Effector CD8-positive, alpha-beta T cell (primary cell): ENCODE measurements around the gene KRT86.
"Not testable (repeated sequence)": the region's sequence is repeated elsewhere in the genome, so short reads cannot be mapped to it uniquely, and the experiment has no call there.

Source experiments
- DNase-seq: peaks from one replicate; lab custom pipeline; 2025; lab: John Stamatoyannopoulos, UW

KRT86 gene

DNA sequence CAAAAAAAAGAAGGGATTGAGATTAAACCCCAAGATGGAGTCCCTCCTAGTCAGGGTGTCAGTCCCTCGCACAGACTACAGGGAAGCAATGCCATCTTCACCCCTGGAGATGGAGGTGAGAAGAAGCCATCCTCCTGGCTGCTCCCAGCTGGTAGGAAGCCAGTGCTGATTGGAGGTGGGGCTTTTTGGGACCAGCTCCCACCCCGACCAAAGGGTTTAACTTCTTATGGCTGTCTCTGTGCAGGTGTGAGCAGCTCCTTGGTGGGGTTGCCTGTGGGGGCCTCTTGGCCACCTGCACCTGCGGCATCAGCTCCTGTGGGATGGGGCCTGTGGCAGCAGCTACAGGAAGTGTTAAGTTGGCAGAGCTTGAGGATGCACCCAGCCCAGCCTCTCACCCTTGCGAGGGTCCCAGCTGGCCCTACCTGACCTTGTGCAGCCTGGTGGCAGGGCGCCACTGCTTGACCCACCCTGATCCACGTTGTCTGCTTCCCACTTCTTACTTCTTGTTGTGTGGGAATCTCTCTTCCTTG is 3.8 kb upstream of the KRT86 start:
- no peak for DNase-seq

DNA sequence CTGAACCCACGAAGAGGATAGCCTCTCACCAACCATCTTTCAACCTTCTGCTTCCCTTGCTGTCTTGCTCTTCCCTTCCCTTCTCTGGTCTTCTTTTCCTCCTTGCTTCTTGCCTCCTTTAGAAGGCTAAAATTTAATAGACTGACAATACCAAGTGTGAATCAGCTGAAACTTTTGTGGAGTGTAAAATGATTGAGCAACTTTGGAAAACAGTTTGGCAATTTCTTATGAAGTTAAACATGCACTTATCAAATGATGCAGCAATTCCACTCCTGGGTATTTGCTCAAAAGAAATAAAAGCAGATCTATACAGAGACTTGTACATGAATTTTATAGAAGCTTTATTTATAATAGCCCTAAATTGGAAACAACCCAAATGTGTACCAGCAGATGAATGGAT is 3.3 kb upstream of the KRT86 start:
- no peak for DNase-seq

DNA sequence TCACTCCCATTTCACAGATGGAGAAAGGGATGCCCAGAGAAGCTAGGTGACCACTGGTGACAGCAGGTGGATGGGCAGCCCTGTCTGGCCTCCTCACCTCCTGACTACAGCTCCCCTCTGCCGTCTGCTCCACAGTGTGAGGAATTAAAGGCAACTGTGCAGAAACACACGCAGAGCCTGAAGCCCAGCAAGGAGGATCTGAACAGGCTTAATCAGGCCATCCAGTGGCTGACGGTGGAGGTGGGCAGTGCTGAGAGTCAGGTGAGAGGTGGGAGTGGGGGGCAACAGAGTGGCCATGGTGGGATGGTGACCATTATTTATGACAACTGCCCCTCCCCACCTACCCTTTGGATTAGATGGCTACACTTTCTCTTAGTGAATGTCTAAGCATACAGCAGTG is 1.2 kb downstream of the KRT86 start:
- no peak for DNase-seq

DNA sequence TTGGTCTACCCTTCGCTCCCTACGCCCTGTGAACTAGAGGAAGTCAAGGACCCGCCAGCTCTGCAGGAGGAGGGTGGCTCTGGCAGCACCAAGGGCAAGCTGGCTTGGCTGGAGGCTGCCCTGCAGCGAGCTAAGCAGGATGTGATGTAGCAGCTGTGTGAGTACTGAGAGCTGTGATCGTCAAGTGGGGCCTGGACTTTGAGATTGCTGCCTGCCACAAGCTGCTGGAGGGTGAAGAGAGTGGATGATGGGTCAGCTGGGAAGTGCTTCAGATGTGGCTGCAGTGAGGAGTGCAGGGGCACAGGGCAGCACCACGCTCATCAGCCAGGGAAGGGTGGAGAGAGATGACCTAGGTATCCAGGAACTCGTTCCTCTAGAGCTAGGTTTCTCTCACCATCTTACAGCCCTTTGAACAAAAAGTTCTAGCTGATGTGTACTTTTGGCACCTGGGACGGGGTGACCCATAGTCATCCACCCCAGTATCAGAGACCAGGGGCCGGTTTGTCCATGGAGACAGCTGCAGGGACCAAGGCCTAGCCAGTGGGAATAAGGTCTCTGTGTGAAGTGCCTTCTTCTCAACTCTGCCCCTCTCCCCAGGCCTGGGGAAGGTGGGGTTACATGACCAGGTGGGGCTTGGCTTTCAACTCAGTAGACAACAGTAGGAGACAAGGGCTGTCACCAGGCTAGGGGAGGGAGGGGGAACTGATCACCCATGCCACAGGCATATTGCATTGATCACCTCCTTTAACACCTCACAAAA is 3.2 kb downstream of the KRT86 start:
- no peak for DNase-seq

DNA sequence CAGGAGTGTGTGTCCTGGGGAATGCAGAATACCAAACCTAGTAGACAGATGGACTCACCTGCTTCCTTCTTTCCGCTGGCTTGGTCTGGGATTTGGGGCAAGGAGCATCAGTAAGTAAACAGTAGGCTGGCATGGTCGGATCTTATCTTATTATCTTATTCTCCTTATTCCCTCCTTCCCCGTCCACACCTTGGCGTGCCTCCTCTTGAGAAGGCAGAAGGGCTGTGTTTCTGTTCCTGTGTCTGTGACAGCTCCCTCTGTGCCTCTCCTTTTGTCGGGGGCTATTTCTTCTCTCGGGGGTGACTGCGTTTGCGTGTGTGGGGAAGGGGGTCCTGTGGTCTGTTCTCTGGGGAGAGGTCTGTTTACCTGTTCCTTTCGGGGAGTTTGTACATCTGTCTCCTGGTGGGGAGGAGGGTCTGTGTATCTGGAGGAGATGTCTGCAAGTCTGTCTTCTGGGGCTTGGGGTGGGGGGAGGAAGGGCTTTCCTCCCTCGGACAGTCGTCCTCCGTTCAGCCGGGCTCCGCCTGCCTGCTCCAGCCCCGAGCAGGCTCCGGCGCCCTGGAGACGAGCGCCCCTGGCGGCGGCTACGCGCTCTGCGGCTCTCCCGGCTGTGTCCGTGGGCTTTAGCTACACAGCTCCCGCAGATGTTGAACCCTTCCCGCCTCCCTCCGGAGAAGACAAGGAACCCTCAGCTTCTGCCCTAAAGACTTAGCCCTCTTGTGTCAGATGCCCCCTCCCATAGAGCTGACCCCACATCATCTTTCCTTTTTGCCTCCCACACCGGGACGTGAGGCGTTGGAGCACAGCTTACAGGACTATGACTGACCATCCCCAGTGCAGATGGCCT is 4.4 kb downstream of the KRT86 start:
- peak; percentile 38 for DNase-seq

DNA sequence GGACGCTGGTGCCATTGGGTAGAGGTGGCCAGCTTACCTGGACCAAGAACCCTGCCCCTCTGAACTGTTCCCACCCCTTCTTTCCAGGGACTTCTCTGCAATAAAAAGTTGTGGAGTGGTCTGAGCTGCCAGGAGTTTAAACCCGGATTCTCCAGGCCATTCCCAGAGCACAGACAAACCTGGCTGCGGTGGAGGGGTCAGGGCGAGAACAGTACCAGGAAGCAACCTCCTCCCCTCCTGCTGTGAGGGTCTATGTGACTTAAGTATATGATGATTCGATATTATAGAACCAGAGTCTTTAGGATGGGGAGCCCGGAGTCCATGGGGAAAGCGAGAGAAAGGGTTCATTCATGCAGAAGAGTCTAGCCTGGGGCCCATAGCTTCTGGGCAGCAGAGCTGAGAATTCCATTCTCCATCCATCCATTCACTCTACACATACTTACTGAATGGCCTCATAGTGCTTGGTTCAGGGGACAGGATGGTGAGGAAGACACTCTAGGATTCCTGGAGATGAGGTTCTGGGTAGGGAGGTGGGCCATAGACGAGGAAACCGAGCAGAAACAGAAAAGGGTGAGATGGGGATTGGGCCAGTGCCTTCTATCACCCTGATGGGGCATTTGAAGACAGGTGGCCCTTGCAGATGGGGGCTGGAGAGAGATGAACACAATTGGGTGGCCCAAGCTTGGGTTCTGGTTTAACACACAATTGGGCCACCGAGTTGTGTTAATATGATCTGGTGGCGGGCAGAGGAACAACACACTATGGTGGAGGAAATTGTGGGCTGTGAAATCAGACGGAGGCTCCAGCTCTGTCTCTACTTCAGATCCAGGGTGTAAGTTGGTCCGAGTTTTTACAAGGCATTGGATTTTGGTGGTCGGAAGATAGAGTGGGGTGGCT is 5.2 kb downstream of the KRT86 start:
- no peak for DNase-seq

DNA sequence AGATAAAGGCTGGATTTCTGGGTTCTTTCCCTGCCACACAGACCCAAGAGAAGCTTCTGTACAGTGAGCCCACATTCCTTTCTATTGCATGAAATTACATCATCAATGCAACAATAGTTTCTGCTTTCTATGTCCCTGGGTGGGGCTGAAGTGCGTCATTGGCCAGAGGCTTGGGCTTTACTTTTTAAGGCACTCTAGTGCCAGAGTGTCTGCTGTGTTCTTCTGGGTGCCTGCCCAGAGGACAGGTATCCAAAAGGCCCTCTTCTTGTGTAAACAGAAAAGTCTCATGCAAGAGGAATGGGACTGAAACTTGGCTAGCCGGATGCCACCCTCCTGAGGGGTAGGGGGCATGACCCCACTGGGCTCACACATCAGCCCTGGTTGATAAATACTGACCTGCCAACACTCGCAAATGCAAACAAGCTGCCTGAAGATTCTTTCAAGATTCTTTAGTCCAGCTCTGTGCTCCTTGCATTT is 5.9 kb downstream of the KRT86 start:
- DNase-seq = no peak

DNA sequence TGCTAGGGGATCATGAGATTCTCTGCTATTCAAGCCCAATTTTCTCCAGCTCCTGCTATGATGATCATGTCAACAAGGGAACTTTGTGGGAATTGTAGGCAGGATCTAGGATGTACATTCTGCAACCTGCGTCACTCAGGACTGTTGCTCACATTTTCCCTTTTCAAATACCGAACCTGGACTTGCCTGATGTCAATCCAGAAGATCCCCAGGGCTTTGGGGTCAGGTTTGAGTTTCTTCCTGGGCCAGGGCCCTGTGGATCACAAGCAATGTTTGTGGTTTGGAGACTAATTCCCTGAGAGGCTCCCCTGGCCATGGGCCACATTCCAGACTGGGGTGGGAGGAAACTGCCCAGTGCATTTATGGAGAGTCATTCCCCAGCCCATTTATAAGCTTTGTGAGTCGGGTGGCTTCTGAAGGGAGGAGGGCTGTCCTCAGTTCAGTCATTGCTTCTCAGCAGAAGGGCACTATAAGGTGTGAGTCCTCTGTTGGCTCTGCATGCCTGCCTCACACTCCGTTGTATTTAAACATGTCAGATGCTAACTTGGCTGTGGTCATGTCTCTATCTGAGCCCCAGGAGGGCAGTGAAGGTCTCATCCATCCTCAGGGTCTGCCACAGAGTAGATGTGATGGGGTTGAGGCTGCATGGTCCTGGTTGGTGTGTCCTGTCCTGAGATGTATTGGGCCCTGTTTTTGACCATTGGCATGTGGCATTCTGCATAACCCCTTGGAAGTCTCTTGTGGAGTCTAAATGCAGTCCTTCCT is 6.5 kb downstream of the KRT86 start:
- no peak for DNase-seq

DNA sequence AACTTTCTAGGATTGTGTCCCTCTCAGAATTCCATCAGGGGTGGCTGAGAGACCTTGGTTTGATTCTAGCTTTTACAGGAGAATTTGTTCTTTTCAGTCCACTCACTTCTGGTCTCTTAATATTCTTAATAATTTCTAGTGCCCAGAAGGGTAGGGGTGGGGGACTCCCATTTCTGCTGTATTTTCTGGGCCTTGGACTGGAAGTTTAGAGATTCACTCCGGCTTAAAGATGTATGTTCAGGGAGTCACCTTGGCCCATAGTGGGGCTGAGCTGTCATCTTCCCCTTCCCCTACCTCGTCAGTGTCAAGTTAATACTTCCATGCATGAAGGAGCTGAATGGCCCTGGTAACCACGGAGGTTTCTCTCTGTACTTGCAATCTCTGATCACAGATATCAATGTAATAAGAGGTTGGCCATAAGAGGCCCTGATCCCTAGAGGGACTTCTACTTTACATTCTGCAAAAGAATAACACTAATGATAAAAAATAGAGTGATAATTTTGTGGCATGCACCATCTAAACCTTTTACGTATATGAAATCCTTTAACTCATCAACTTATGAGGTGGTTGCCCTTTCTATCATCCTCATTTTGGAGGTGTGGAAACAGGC is 10.2 kb downstream of the KRT86 start:
- DNase-seq = no peak

DNA sequence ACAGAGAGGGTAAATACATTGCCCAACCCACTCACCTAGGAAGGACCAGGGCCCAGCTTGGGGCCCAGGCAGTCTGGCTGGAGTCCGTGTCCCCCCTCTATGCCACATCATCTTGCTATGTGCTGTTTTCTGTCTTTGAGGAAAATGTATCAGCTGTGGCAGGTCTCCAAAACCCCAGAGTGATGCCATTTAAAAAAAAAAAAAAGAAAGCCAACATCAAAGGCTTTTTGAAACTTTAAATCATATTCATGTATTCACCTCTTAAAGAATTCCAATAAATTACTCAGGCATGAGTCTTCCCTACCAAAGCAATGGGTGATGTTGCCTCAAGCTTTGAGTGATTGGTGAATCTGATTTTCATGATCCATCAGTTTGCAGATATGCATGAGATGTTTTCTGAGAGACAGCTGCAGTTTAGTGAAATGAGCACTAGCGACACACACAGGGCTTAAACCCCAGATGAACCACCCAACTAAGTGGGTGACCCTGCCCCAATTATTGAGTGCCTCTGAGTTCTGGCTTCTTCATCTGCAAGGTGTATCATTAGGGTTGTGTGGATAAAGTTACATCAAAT is 10.8 kb downstream of the KRT86 start:
- DNase-seq = no peak

DNA sequence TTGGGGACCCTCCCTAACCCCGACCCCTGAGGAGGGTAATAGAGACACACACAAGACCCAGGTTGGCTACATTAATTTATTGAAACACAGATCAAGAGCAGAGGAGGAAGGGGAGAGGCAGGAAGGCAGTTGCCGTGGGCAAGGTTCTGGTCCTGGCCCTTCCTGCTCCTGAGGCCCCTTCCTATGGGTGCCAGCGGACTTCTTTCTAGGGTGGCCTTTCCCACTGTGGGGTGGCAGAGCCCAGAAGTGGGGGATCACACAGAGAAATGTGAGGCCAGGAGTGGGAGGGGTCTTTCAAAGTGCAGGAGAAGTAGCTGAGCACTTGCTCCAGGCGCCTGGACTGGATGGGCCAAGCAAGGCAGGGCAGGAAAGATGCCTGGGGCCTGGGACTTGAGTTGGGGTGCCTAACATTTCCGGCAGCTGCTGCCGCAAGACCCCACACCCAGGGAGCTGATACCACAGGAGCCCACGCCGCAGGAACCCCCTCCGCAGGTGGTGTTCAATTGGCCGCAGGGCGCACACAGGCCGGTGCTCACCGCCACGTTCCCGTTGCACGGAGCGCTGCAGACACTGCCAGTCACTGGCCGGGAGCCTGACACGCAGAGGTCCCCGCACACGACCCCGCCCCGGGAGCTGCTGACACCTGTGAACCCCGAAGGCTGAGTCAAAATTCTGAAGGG is 11.5 kb downstream of the KRT86 start:
- no peak for DNase-seq

DNA sequence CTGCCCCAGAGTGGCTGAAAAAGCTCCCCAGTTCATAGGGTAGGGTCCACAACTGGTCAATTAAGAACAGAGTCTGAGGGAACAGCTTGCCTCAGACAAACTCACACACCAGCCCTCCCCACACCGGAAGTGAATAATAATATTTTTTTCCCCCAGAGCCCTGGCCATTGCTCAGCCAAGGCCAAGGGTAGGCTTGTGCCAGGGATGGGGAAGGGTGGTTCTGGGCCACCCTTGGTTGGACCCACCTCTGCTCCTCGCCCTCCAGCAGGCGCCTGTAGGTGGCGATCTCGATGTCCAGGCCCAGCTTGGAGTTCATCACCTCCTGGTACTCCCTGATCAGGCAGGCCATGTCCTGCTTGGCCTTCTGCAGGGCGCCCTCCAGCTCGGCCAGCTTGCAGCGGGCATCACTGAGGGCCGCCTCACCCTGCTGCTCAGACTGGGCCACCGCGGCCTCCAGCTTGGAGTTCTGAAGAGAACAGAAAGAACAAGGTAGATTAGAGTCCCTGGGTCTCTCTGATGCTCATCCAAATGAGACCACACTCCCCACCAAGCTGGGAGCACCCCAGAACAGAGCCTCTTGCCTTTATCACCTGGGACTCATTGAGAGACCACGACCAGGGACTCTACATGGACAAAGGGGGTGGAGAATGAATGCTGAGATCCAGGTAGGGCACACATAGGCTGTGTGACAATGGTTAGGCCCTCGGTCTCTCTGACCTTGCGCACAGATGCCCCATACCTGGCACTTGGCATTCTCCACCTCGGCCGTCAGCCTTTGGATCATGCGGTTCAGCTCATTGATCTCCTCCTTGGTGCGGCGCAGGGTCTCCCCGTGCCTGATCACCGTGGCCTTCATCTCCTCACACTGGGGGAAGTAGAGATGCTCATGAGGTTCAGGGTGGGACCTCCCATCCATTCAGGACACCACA is 12.7 kb downstream of the KRT86 start:
- not testable (repeated sequence) for DNase-seq

DNA sequence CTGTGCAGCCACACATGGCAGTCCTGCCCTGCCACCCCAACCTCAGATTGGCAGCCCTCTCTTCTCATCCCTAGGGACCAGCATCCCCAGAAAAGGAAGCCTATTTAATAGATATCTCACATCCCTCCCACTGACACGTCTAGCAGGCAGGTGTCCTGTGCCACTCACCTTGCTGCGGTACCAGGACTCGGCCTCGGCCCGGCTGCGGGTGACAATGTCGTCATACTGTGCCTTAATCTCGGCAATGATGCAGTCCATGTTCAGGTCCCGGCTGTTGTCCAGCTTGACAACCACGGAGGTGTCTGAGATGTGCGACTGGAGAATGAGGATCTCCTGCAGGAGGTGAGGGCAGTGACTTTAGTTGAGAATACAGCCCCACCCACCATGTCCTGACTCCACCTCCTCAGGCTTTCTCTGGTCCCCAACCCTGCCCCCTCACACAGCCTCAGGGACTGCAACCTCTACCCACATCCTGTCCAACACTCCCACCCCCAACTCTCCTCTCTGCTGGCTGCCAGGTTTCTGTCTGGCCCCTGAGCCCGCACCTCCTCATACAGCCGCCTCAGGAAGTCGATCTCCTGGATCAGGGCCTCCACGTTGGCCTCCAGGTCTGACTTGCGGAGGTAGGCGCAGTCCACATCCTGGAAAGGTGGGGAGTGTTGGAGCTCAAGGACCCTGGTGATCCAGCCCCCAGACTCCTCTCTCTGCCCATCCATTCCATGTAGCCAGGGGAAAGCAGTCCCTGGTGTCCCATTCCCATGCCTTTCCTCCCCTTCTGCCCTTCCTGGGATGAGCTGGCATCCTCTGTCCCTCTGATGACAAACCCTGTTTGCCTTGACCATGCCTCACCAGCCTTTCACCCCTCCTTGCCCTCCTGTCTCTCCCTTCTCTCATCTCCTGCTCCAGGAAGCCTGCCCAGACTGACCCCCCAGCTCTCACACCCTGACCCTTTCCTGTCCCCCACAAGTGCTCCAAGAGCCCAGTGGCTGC is 13.7 kb downstream of the KRT86 start:
- not testable (repeated sequence) for DNase-seq

DNA sequence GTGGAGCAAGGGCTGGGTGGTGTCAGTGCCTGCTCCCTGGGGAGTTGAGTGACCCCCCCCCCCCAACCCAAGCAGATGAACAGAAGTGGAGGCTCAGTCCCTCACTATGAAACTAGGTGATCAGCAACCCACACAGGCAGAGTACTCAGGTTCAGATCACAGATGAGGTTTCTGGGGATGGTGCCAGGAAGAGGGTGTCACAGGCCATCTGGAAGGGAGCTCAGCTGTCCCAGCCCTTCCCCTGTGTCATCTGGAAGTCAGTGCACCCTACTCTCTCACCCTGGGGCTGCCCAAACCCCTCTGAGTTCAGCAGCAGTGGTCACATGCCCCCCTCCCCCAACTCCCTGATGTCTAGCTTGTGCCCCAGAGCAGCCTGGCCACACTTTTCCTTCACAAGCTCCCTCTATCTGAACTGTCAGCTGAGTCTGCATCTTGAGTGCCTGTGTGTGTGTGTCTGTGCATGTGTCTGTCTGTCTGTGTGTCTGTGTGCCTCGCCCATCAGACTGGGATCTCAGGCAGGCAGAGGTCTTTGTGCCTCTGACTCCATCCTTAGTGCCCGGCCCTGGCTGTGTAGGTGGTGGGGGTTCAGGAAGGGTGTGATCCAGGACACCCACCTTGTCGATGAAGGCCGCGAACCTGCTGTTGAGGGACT is 16.2 kb downstream of the KRT86 start:
- DNase-seq = not testable (repeated sequence)

DNA sequence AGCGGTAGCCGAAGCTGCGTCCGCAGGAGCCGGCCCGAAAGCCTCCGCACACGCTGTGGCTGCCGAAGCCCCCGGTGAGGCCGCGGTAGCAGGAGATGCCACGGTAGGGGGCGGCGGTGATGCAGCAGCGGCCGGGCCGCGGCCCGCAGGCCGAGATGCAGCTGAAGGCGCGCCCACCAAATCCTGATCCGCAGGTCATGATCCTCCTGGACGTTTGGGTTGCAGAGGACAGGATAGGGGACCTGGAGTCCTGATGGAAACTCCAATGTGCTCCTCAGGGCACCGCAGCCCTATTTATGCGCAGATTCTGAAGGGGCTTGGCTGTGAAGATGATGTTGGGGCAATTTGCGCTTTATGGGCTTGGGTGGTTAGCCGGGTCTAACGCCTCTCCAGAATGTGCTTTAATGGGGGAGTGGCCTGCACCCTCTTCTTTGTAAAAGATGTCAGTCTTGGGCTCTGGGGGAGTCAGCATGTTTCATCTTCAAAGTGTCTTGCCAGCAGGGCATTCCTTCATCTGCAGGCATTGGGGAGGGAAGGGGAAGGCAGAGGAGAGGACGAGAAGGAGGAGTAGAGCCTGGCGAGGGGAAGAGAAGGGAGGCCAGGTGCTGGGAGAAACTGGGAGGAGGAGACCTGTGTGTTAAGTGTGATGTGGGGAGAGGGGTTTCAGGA is 17.0 kb downstream of the KRT86 start, which contains the start of gene KRT81:
TSS of gene KRT81 (minus strand) at position 268 of the 669 bp plus-strand sequence. CDS start at position 199, 69 bp downstream.
- DNase-seq = no peak

DNA sequence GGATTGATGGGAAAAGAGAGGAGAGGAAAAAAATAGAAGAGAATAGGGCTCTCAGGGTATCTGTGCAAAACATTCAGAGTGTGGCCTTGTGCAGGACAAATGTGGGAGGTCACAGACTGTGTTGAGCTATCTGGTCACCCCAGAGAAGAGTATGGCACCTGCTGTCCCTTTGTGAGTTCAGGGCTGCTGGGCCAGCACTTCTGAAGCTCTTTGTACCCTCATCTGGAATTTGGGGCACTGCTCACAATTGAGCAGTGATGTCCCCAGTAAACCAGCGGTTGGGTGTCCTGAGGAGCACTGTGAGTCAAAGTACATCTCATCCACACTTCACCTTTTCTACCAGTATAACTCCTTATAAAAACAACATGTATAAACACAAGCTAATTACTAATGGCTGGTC is 19.5 kb downstream of the KRT86 start:
- no peak for DNase-seq
